Colonic mucosa (tissue), 4 donors: ENCODE data around the gene RXFP4. TPM values are rescaled to one million over a fixed set of nuclear protein-coding genes. Genes with fewer than 3 reads are reported as not detected.

Experiments used
- DNase-seq: peaks from one replicate; pipeline ENCODE4 v3.0.0-alpha.2; 2020
- H3K27ac ChIP-seq: fragments of 200-600 bp; one replicate; pipeline ENCODE4 v1.8.0; 2021
- H3K27me3 ChIP-seq: fragments of 200-600 bp; one replicate; pipeline ENCODE4 v1.8.0; 2021
- H3K36me3 ChIP-seq: fragments of 200-600 bp; one replicate; pipeline ENCODE4 v1.8.0; 2021
- H3K4me1 ChIP-seq: fragments of 200-600 bp; one replicate; pipeline ENCODE4 v1.8.0; 2021; ENCODE audit warnings: mild to moderate bottlenecking
- H3K4me3 ChIP-seq: fragments of 200-600 bp; one replicate; pipeline ENCODE4 v1.8.0; 2021
- H3K9ac ChIP-seq, 2 donors: one replicate each; pipeline ENCODE4 v1.7.0; 2013; ENCODE audit warnings: control low read depth in 2 of 2, low read depth in 2 of 2, low read length in 2 of 2
- H3K9me3 ChIP-seq: fragments of 200-600 bp; one replicate; pipeline ENCODE4 v1.8.0; 2021
- CTCF ChIP-seq: fragments of 200-600 bp; IDR thresholded peaks from one replicate; pipeline ENCODE4 v1.8.0; 2022; ENCODE audit warnings: antibody characterized with exemption, mild to moderate bottlenecking
- intact Hi-C: fragments of 100-400 bp; cut with DNase I; formaldehyde crosslinking; loops from one replicate; pipeline ENCODE4 v1.14.1; 2022
- total RNA-seq, 2 donors: library from RNA; stranded (reverse); fragmentation: NEBNext Ultra II Directional in 1 of 2; extraction: Animal tissue kit (Norgen Biotek cat#: 25700) in 1 of 2; gene quantifications; one replicate each; pipeline ENCODE4 v1.2.1, GENCODE V29; 2021
- donor health status: healthy.
- donor health status: DM: no; HTN: no; CAD: no.
- donor health status: DM: no; HTN: no; CAD: no.

Gene RXFP4
- total RNA-seq, 2 donors from 2014 or later, result 4.2 to 4.6 TPM

- Histone ChIP-seq H3K27me3 (no peaks in the 10 kb centered on the region), H3K4me1 (peaks cover 19% of the 10 kb centered on the region), H3K4me3 (no peak overlapping the region), H3K9me3 (no peaks in the 10 kb centered on the region), H3K9ac (no peak overlapping the region), H3K27ac (no peak overlapping the region), H3K36me3 (no peaks in the 10 kb centered on the region)
- intact Hi-C loops, result no loop called here
- TF ChIP-seq CTCF, result peak; percentile 41
- DNase-seq, result peak; percentile 60
Measured at GRCh38 chr1:155938220-155938627, 3.2 kb upstream of the RXFP4 start.

- peak overlapping the region; percentile 93 for H3K27ac ChIP-seq
- H3K36me3 ChIP-seq, result no peaks in the 10 kb centered on the region
- no peaks in the 10 kb centered on the region for H3K9me3 ChIP-seq
- intact Hi-C loops, result no loop called here
- no peak for TF ChIP-seq CTCF
- H3K27me3 ChIP-seq, result no peaks in the 10 kb centered on the region
- DNase-seq, result peak; percentile 79
- peak overlapping the region; percentile 47 to 81 for H3K9ac ChIP-seq
- no peak overlapping the region for H3K4me3 ChIP-seq
- H3K4me1 ChIP-seq, result peaks cover 34% of the 10 kb centered on the region
Measured at GRCh38 chr1:155940482-155940992, 901 bp upstream of the RXFP4 start.

GRCh38 chr1:155941845-155942531 is 550 bp downstream of the RXFP4 start:
- Histone ChIP-seq H3K4me1 (peaks cover 38% of the 10 kb centered on the region), H3K9ac (peak overlapping the region; percentile 54 to 81), H3K4me3 (peak overlapping the region; percentile 27), H3K36me3 (no peaks in the 10 kb centered on the region), H3K9me3 (no peaks in the 10 kb centered on the region), H3K27ac (peak overlapping the region; percentile 93), H3K27me3 (no peaks in the 10 kb centered on the region)
- no peak for TF ChIP-seq CTCF
- intact Hi-C loops, result no loop called here
- no peak for DNase-seq

- Histone ChIP-seq H3K4me1 (peaks cover 38% of the 10 kb centered on the region), H3K9me3 (no peaks in the 10 kb centered on the region), H3K36me3 (no peaks in the 10 kb centered on the region), H3K27ac (peak overlapping the region; percentile 93), H3K9ac (peak overlapping the region; percentile 54 to 81), H3K4me3 (peak overlapping the region; percentile 27), H3K27me3 (no peaks in the 10 kb centered on the region)
- peak; percentile 87 for DNase-seq
- intact Hi-C loops, result no loop called here
- TF ChIP-seq CTCF, result no peak
Measured at GRCh38 chr1:155942578-155943141, 1.2 kb downstream of the RXFP4 start.

DNA sequence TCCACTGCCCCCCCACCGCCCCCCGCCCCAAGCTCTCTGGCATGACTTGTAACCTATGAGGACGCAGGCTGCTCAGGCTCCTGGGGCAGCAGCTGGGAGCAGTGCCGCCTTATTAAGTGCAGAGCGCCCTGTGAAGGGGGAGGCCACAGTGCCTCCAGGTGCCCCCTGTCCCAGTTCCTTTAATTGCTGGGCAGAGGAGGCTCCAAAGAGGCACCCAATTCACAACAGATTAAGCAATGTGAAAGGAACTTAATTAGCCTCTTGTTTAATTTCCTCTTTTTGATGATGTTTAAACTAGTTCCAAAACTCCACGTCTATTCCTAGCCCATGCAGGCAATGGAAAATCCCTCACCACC is 3.0 kb downstream of the RXFP4 start:
- DNase-seq, result no peak
- peak overlapping the region; percentile 93 for H3K27ac ChIP-seq
- intact Hi-C loops, result no loop called here
- H3K27me3 ChIP-seq, result no peaks in the 10 kb centered on the region
- peaks cover 38% of the 10 kb centered on the region for H3K4me1 ChIP-seq
- H3K9ac ChIP-seq, result peak overlapping the region in 1 of 2 donors; percentile 41
- no peak for TF ChIP-seq CTCF
- H3K9me3 ChIP-seq, result no peaks in the 10 kb centered on the region
- no peak overlapping the region for H3K4me3 ChIP-seq
- H3K36me3 ChIP-seq, result peaks cover 8% of the 10 kb centered on the region
